Body of pancreas (tissue), 4 donors: ENCODE measurements around the gene ANKS1B.

Source experiments
- POLR2A ChIP-seq, 3 donors: fragments of 450-650 bp; IDR thresholded peaks; one replicate each; pipeline ENCODE4 v1.6.1; 2016; ENCODE audit warnings: antibody characterized with exemption in 3 of 3, mild to moderate bottlenecking in 2 of 3
- TF ChIP-seq, protein P1 (sequence below), 7 experiments: fragments of 450-650 bp in 4 of 7; fragments of 200-600 bp in 3 of 7; sonication (generic) in 3 of 7; IDR thresholded peaks; one replicate each; pipeline ENCODE4 v1.5.1; 2016 to 2019; ENCODE audit warnings: antibody characterized with exemption in 7 of 7

DNA sequence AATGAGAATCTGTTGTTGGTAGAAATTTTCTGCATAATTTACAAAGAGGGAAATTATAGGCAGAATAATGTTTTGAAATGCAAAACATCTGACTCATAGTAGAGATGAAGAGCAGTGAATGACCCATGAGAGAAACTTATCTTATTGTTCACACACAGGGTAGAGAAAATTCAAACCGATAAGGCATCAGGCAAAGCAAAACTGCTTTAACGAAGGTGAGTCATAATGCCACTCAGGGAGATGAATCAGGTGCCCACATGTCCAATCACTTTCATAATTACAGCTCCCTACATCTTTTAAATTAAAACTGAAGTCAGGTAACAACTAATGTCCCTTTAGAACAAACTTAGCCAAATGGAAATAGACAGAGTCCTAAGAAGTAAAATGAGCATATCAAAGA lies 602.7 kb downstream of the ANKS1B start:
- TF ChIP-seq, protein P1, sequence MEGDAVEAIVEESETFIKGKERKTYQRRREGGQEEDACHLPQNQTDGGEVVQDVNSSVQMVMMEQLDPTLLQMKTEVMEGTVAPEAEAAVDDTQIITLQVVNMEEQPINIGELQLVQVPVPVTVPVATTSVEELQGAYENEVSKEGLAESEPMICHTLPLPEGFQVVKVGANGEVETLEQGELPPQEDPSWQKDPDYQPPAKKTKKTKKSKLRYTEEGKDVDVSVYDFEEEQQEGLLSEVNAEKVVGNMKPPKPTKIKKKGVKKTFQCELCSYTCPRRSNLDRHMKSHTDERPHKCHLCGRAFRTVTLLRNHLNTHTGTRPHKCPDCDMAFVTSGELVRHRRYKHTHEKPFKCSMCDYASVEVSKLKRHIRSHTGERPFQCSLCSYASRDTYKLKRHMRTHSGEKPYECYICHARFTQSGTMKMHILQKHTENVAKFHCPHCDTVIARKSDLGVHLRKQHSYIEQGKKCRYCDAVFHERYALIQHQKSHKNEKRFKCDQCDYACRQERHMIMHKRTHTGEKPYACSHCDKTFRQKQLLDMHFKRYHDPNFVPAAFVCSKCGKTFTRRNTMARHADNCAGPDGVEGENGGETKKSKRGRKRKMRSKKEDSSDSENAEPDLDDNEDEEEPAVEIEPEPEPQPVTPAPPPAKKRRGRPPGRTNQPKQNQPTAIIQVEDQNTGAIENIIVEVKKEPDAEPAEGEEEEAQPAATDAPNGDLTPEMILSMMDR (IDR thresholded peaks at IDR 0.05), result no peak
- TF ChIP-seq POLR2A (IDR thresholded peaks at IDR 0.05), result no peak
